ENCODE measurements around the gene HOXB3. TPM values are rescaled to one million over a fixed set of nuclear protein-coding genes. Genes with fewer than 3 reads are reported as not detected.

The HOXB3 gene
- total RNA-seq, 6 donors from 2014 or later = 2.9 to 12.6 (median 7.9) TPM

DNA sequence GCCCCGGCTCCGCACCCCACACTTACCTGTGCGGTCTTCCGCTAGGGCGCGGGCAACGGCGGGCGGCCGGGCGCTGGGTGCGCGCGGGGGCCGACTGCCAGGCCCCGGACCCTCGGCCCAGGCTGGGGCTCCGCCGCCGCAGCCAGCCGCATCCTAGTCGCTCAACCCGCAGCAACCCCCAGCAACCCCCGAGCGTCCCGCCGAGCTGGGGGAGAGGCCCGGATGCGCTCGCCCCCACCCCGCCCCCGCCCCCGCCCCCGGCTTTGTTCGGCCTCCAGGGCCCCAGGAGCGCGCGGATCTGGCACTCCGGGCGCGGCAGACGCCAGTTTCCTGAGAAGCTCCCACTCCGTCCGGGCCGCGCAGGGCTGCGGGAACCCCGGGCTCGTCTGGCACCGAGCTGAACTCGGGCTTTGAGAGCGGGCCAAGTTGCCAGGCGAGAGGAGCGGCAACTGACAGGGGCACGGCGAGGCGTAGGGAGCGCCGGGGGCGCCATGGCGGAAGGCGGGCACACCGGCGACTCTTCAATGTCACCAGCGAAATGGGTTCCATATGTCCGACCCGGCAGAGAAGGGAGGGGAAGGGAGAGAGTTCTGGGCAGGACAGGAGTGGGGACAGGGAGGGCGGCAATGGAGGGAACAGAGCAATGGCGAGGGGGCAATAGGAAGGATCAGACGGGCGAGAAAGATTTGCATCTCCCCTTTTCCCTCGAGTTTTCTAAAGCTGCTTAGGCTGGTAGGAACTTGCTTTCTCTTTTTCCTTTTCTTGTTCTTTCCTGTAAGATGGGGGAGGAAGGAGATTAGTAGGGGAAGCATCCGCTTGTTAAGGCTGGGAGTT, 25.6 kb downstream of the HOXB3 start:
- Histone ChIP-seq H3K9me3 (no peaks in the 10 kb centered on the region), H3K36me3 (no peaks in the 10 kb centered on the region), H3K27ac (peak overlapping the region; percentile 56 to 83 (median 64)), H3K27me3 (peaks cover 0 to 23% (median 4%) of the 10 kb centered on the region in 4 donors), H3K4me1 (peaks cover 9 to 17% (median 13%) of the 10 kb centered on the region in 4 donors), H3K4me3 (peak overlapping the region; percentile 6 to 30 (median 20))
- DNase-seq = peak in 1 of 2 donors; percentile 86
- ATAC-seq (ENCODE audit: low FRiP score in 2 of 2) = peak in 1 of 2 donors; percentile 39
- 11 to 20% methylated on average over 23 to 39 of the region's 73 CpGs for WGBS, 2 donors
- TF ChIP-seq EP300 (IDR thresholded peaks at IDR 0.05) = no peak
- TF ChIP-seq, protein P1, sequence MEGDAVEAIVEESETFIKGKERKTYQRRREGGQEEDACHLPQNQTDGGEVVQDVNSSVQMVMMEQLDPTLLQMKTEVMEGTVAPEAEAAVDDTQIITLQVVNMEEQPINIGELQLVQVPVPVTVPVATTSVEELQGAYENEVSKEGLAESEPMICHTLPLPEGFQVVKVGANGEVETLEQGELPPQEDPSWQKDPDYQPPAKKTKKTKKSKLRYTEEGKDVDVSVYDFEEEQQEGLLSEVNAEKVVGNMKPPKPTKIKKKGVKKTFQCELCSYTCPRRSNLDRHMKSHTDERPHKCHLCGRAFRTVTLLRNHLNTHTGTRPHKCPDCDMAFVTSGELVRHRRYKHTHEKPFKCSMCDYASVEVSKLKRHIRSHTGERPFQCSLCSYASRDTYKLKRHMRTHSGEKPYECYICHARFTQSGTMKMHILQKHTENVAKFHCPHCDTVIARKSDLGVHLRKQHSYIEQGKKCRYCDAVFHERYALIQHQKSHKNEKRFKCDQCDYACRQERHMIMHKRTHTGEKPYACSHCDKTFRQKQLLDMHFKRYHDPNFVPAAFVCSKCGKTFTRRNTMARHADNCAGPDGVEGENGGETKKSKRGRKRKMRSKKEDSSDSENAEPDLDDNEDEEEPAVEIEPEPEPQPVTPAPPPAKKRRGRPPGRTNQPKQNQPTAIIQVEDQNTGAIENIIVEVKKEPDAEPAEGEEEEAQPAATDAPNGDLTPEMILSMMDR (IDR thresholded peaks at IDR 0.05) = no peak

DNA sequence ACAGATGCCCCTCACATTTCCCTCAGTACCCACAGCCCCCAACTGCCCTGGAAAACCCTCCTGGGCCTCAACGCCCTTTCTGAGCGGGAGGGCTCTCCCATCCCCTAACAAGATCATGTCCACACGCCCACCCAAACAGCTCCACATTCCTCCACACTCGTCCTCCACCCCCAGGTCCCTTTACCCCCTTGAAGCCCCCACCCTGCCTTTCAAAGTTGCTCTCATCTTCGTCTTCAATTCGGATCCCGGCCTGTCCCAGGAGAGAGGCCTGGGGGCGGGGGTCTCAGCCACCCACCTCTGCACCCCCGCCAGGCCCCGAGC, 26.2 kb downstream of the HOXB3 start:
- ATAC-seq (ENCODE audit: low FRiP score in 2 of 2) = no peak
- H3K9me3 ChIP-seq = no peaks in the 10 kb centered on the region
- no peak for DNase-seq
- TF ChIP-seq POLR2A (IDR thresholded peaks at IDR 0.05) (no peak), POLR2AphosphoS5 (IDR thresholded peaks at IDR 0.05) (no peak), EP300 (IDR thresholded peaks at IDR 0.05) (no peak)
- TF ChIP-seq, protein P1 (IDR thresholded peaks at IDR 0.05) = no peak
- H3K4me3 ChIP-seq = peak overlapping the region in 3 of 4 donors; percentile 17 to 30 (median 23)
- WGBS, 2 donors = 40 to 43% methylated on average over 8 to 10 of the region's 10 CpGs
- peaks cover 9 to 17% (median 13%) of the 10 kb centered on the region in 4 donors for H3K4me1 ChIP-seq
- peaks cover 0 to 21% (median 4%) of the 10 kb centered on the region in 4 donors for H3K27me3 ChIP-seq
- peak overlapping the region; percentile 56 to 83 (median 64) for H3K27ac ChIP-seq
- no peaks in the 10 kb centered on the region for H3K36me3 ChIP-seq

DNA sequence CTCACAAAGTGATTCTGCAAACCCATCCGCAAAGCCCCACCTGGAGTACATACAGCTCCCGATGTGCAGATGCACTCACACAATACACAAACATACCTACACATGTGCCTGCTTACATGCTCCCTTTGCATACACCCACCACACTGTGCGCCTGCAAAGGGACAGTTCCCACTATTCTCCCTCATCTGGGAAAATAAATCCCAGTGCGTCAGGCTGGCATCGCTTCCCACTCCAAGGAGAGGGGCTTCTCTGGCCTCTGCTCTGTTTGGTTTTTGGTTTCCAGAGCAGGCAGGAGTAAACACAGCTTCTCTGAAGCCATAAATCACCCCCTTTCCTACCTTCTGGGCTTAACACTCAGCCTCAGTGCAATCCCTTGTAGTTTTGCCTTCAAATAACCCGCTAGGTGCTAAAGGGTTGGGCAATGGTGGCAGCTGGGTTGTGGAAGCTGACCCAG, 26.6 kb downstream of the HOXB3 start:
- H3K4me1 ChIP-seq = peaks cover 9 to 17% (median 13%) of the 10 kb centered on the region in 4 donors
- H3K4me3 ChIP-seq = peak overlapping the region in 2 of 4 donors; percentile 23 to 30
- 63 to 74% methylated on average over 5 to 6 of the region's 6 CpGs for WGBS, 2 donors
- DNase-seq = no peak
- TF ChIP-seq POLR2A (IDR thresholded peaks at IDR 0.05) (no peak), POLR2AphosphoS5 (IDR thresholded peaks at IDR 0.05) (no peak), EP300 (IDR thresholded peaks at IDR 0.05) (no peak)
- TF ChIP-seq, protein P1 (IDR thresholded peaks at IDR 0.05) = no peak
- H3K36me3 ChIP-seq = no peaks in the 10 kb centered on the region
- peaks cover 0 to 17% (median 4%) of the 10 kb centered on the region in 4 donors for H3K27me3 ChIP-seq
- no peaks in the 10 kb centered on the region for H3K9me3 ChIP-seq
- no peak for ATAC-seq (ENCODE audit: low FRiP score in 2 of 2)
- peak overlapping the region; percentile 56 to 83 (median 64) for H3K27ac ChIP-seq

DNA sequence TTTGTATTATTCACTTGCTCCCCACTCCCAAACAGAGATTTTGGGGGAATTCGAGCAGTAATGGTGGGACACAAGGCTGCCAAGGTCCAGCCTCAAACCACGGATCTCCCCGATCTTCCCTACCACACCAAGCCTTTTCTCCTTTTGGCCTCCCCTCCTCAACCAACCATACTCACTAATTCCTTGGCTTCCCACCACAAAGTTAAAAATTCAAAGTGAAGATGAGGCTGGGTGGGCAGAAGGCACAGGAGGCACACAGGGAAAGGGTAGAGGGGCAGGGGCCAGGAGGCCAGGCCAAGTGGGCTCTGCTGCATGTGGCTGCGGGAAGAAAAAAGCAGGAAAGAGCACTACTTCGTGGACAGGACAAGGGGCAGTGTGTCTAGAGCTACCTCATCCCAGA, 27.1 kb downstream of the HOXB3 start:
- WGBS, 2 donors = 42 to 47% methylated on average over 5 of the region's 5 CpGs
- no peak for TF ChIP-seq POLR2A (IDR thresholded peaks at IDR 0.05)
- no peak for TF ChIP-seq EP300 (IDR thresholded peaks at IDR 0.05)
- no peak for TF ChIP-seq POLR2AphosphoS5 (IDR thresholded peaks at IDR 0.05)
- TF ChIP-seq, protein P1 (IDR thresholded peaks at IDR 0.05) = no peak
- Histone ChIP-seq H3K27ac (peak overlapping the region in 3 of 4 donors; percentile 22 to 83 (median 69)), H3K36me3 (no peaks in the 10 kb centered on the region), H3K27me3 (peaks cover 0 to 15% (median 4%) of the 10 kb centered on the region in 4 donors), H3K4me1 (peaks cover 9 to 15% (median 12%) of the 10 kb centered on the region in 4 donors), H3K4me3 (no peak overlapping the region), H3K9me3 (no peaks in the 10 kb centered on the region)
- no peak for ATAC-seq (ENCODE audit: low FRiP score in 2 of 2)
- no peak for DNase-seq

Data from upper lobe of left lung (tissue), 6 donors.